IPS DF 6.9 (cell line): ENCODE results near the gene RILPL1.
A peak's percentile ranks its signal among the peaks of the same experiment; 100 is the strongest.
"Not testable (repeated sequence)": the region's sequence is repeated elsewhere in the genome, so short reads cannot be mapped to it uniquely, and the experiment has no call there.

Source experiments
- DNase-seq: peaks from one replicate; pipeline ENCODE4 v3.0.0-alpha.2; 2013; ENCODE audit warnings: low read depth, low spot score
- H3K27ac ChIP-seq: one replicate; pipeline ENCODE4 v1.5.1; 2013; ENCODE audit warnings: low read length, control low read depth
- H3K27me3 ChIP-seq: 2 replicates; pipeline ENCODE4 v1.6.1; 2013; ENCODE audit warnings: mild to moderate bottlenecking, low read length; ENCODE audit not compliant: control insufficient read depth, insufficient read depth
- H3K36me3 ChIP-seq: 2 replicates; pipeline ENCODE4 v1.6.1; 2013; ENCODE audit warnings: low read length; ENCODE audit not compliant: control insufficient read depth, insufficient read depth
- H3K4me1 ChIP-seq: 2 replicates; pipeline ENCODE4 v1.6.1; 2013; ENCODE audit warnings: low read length; ENCODE audit not compliant: control insufficient read depth, insufficient read depth
- H3K4me3 ChIP-seq: 2 replicates; pipeline ENCODE4 v1.5.1; 2013; ENCODE audit warnings: mild to moderate bottlenecking, low read length
- H3K9me3 ChIP-seq: 2 replicates; pipeline ENCODE4 v1.6.1; 2013; ENCODE audit warnings: low read length, inconsistent platforms; ENCODE audit not compliant: control insufficient read depth, insufficient read depth
- WGBS: extraction: QIAGEN DNeasy Blood & Tissue Kit; methylation state at CpG from one replicate; pipeline ENCODE4 v1.1.7; 2013; ENCODE audit warnings: mixed read lengths, missing lambda C conversion rate; ENCODE audit not compliant: insufficient read length, insufficient coverage; 5-methylcytosine and 5-hydroxymethylcytosine counted together

The RILPL1 gene

GRCh38 chr12:123468786-123469185 lies 64.7 kb downstream of the RILPL1 start:
- Histone ChIP-seq H3K36me3 (no peaks in the 10 kb centered on the region), H3K4me1 (no peaks in the 10 kb centered on the region), H3K9me3 (no peaks in the 10 kb centered on the region), H3K27me3 (no peaks in the 10 kb centered on the region), H3K27ac (no peak overlapping the region), H3K4me3 (no peak overlapping the region)
- DNase-seq: no peak
- no CpG with 5 or more reads among the region's 1 CpG for WGBS

DNA sequence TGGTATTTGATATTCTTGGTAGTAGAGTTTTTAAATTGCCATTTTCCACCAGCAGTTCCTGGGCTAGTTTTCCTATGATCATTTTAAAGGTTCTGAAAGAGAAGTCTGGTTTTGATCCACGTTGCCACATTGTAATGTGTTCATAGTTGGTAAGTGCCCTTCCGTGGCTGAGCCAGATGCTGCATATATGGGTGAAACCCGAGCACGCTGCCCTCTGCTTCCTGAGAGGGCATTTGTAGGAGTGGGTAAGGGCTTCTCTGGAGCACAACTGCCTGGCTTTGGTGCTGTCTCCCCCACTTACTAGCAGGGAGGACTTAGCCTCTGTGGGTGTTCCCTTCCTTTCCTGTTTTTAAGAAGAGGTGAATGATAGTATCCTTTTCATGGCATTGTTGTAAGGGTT lies 68.4 kb downstream of the RILPL1 start:
- H3K27me3 ChIP-seq: no peaks in the 10 kb centered on the region
- no peak overlapping the region for H3K27ac ChIP-seq
- WGBS: no CpG with 5 or more reads among the region's 4 CpGs
- H3K4me3 ChIP-seq: no peak overlapping the region
- no peaks in the 10 kb centered on the region for H3K4me1 ChIP-seq
- H3K36me3 ChIP-seq: no peaks in the 10 kb centered on the region
- H3K9me3 ChIP-seq: no peaks in the 10 kb centered on the region
- no peak for DNase-seq

DNA sequence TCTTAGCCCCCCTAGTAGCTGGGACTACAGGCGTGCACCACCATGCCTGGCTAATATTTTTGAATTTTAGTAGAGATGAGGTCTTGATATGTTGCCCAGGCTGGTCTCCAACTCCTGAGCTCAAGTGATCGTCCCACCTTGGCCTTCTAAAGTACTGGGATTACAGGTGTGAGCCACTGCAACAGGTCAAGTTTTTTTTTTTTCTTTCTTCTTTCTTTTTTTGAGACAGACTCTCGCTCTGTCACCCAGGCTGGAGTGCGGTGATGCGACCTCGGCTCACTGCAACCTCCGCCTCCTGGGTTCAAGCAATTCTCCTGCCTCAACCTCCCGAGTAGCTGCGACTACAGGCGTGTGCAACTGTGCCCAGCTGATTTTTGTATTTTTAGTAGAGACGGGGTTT lies 70.3 kb downstream of the RILPL1 start:
- not testable (repeated sequence) for DNase-seq, H3K4me1 ChIP-seq, H3K27me3 ChIP-seq, H3K36me3 ChIP-seq, H3K27ac ChIP-seq, H3K4me3 ChIP-seq, H3K9me3 ChIP-seq
- WGBS: no CpG with 5 or more reads among the region's 11 CpGs

GRCh38 chr12:123457980-123458779 lies 75.3 kb downstream of the RILPL1 start, which contains the start of gene SNRNP35:
Gene SNRNP35, plus strand, starts transcription at chr12:123458139. Its CDS starts 7,402 bp downstream, at chr12:123465541.
- no CpG with 5 or more reads among the region's 48 CpGs for WGBS
- Histone ChIP-seq H3K9me3 (no peaks in the 10 kb centered on the region), H3K4me3 (peak within 1 kb of the TSS; percentile 72; the same call in 1 of the 2 replicates), H3K36me3 (no peaks in the 10 kb centered on the region), H3K4me1 (no peaks in the 10 kb centered on the region), H3K27me3 (no peaks in the 10 kb centered on the region), H3K27ac (no peak within 1 kb of the TSS)
- peak; percentile 60 for DNase-seq

DNA sequence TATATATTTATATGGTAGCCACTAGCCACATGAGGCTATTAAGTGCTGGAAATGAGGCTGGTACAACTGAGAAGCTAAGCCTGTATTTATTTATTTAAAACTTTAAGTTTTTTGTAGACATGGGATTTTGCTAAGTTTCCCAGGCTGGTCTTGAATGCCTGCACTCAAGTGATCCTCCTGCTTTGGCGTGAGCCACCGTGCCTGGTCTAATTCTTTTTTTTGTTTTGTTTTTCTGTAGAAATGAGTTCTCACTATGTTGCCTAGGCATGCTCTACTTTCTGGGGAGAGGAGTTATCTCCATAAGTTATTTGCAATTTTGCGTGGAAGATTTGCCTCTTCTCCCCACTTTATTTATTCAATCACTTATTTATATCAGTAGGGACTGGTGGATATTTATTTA lies 80.4 kb downstream of the RILPL1 start:
- no peaks in the 10 kb centered on the region for H3K9me3 ChIP-seq
- no peak overlapping the region for H3K27ac ChIP-seq
- no peak for DNase-seq
- H3K4me1 ChIP-seq: no peaks in the 10 kb centered on the region; the same call in 1 of the 2 replicates
- no peaks in the 10 kb centered on the region for H3K27me3 ChIP-seq
- H3K36me3 ChIP-seq: no peaks in the 10 kb centered on the region
- H3K4me3 ChIP-seq: no peak overlapping the region
- WGBS: no CpG with 5 or more reads among the region's 3 CpGs

DNA sequence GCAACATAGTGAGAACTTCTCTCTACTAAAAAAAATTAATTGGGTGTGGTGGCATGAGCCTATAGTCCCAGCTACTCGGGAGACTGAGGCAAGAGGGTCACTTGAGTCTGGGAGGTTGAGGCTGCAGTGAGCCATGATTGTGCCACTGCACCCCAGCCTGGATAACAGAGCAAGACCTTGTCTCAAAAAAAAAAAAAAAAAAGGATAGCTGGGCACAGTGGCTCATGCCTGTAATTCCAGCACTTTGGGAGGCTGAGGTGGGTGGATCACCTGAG lies 81.3 kb downstream of the RILPL1 start:
- no CpG with 5 or more reads among the region's 1 CpG for WGBS
- H3K27ac ChIP-seq, H3K4me1 ChIP-seq, H3K36me3 ChIP-seq, DNase-seq, H3K9me3 ChIP-seq, H3K27me3 ChIP-seq, H3K4me3 ChIP-seq: not testable (repeated sequence)

DNA sequence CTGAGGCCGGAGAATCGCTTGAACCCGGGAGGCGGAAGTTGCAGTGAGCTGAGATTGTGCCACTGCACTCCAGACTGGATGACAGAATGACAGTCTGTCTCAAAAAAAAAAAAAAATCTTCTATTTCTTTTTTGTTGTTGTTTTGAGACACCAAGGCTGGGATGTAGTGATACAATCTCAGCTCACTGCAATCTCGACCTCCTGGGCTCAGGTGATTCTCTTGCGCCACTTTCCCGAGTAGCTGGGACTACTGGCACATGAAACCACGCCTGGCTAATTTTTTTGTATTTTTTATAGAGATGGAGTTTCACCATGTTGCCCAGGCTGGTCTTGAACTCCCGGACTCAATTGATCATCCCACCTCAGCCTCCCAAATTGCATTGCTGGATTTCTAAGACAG lies 82.9 kb downstream of the RILPL1 start:
- no peaks in the 10 kb centered on the region; the same call in 1 of the 2 replicates for H3K4me1 ChIP-seq
- no CpG with 5 or more reads among the region's 9 CpGs for WGBS
- H3K36me3 ChIP-seq: no peaks in the 10 kb centered on the region
- no peak for DNase-seq
- no peak overlapping the region for H3K27ac ChIP-seq
- H3K4me3 ChIP-seq: no peak overlapping the region
- no peaks in the 10 kb centered on the region for H3K9me3 ChIP-seq
- no peaks in the 10 kb centered on the region for H3K27me3 ChIP-seq

DNA sequence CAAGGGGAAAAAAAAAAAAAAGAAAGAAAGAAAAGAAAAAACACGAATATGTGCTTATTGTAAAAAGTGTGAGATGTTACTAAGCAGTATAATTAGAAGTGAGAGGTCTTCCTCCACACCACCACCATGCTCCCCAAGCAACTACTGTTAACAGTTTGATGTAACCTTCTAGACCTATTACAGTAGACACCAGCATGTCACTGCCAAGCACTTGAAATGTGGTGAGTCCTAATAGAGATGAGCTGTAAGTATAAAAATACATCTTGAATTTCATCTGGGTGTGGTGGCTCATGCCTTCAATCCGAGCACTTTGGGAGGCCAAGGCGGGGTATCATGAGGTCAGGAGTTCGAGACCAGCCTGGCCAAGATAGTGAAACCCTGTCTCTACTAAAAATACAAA lies 83.7 kb downstream of the RILPL1 start:
- no peak overlapping the region for H3K27ac ChIP-seq
- no peak for DNase-seq
- H3K27me3 ChIP-seq: no peaks in the 10 kb centered on the region
- H3K4me3 ChIP-seq: no peak overlapping the region
- no peaks in the 10 kb centered on the region; the same call in 1 of the 2 replicates for H3K4me1 ChIP-seq
- WGBS: no CpG with 5 or more reads among the region's 4 CpGs
- no peaks in the 10 kb centered on the region for H3K36me3 ChIP-seq
- H3K9me3 ChIP-seq: no peaks in the 10 kb centered on the region

- no peak for DNase-seq
- H3K9me3 ChIP-seq: no peaks in the 10 kb centered on the region
- no peaks in the 10 kb centered on the region; the same call in 1 of the 2 replicates for H3K4me1 ChIP-seq
- no peak overlapping the region for H3K27ac ChIP-seq
- no peaks in the 10 kb centered on the region for H3K36me3 ChIP-seq
- no CpG with 5 or more reads among the region's 2 CpGs for WGBS
- H3K4me3 ChIP-seq: no peak overlapping the region
- H3K27me3 ChIP-seq: no peaks in the 10 kb centered on the region
Measured at GRCh38 chr12:123449249-123449733, 84.2 kb downstream of the RILPL1 start.

DNA sequence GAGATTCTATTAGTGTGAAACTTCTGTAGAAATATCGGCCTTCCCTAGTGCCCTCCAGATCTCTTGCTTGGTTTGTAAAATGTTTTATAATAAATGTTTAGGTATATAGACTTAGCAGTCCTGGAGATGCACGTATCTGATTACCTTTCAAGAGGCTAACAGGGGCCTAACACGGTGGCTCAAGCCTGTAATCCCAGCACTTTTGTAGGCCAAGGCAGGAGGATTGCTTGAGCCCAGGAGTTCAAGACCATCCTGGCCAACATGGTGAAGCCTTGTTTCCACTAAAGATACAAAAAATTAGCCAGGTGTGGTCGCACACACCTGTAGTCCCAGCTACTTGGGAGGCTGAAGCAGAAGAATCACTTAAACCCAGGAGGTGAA lies 87.2 kb downstream of the RILPL1 start:
- Histone ChIP-seq H3K27ac (no peak overlapping the region), H3K4me1 (no peaks in the 10 kb centered on the region; the same call in 1 of the 2 replicates), H3K9me3 (no peaks in the 10 kb centered on the region), H3K36me3 (no peaks in the 10 kb centered on the region), H3K4me3 (no peak overlapping the region), H3K27me3 (no peaks in the 10 kb centered on the region)
- no peak for DNase-seq
- WGBS: no CpG with 5 or more reads among the region's 4 CpGs
